Choroid plexus epithelial cell (primary cell): ENCODE measurements around the gene ADCYAP1R1.

ENCODE experiments used
- DNase-seq: peaks from one replicate; pipeline ENCODE4 v3.0.0-alpha.2; 2010; ENCODE audit warnings: low read depth
- H3K4me3 ChIP-seq: 2 replicates; pipeline ENCODE4 v1.5.1; 2011; ENCODE audit warnings: low read depth, mild to moderate bottlenecking, control low read depth, low read length, moderate library complexity
- CTCF ChIP-seq: conservative IDR thresholded peaks from 2 replicates; pipeline ENCODE4 v1.5.1; 2011; ENCODE audit warnings: low read depth, mild to moderate bottlenecking, control low read depth, inconsistent platforms, low read length, moderate library complexity

Gene ADCYAP1R1

GRCh38 chr7:31122649-31123058 is 70.5 kb downstream of the ADCYAP1R1 start:
- H3K4me3 ChIP-seq = no peak overlapping the region
- peak; percentile 92 for TF ChIP-seq CTCF
- peak; percentile 92 for DNase-seq

DNA sequence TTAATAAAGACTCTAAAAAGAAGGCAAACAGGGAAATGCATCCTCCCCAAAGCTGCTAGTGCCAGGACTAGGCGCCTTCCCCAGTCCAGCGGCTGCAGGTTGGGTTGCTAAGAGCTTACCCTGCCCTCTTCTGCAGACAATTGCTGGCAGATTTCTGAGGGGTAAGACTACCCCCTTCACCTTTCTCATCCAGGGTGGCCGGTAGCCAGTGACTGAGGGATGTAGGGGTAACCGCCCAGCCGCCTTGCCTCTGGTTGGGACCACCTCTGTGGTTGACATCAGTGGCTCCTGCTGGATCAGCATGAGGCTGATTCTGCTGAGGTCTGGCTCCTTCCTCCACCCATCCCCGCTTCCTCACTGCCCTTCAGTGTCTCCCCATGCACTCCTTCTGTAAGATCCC is 71.2 kb downstream of the ADCYAP1R1 start:
- H3K4me3 ChIP-seq = no peak overlapping the region
- TF ChIP-seq CTCF = no peak
- DNase-seq = no peak

DNA sequence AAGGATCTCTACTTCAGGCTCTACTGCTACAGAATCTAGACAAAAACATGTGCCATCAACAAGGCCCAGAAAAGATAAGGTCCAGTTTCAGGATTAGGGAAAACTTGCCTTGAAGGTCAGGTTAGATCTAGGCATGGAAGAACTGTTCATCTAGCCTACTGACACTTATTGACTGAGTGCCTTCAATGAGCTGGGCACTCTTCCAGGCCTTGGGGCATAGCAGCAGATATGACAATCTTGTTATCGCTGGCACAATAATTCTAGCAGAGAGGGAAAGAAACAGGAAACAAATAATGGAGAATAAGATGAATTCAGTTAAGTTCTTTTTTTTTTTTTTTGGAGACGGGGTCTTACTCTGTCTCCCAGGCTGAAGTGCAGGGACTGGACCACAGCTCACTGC is 71.6 kb downstream of the ADCYAP1R1 start:
- no peak overlapping the region for H3K4me3 ChIP-seq
- TF ChIP-seq CTCF = no peak
- DNase-seq = no peak

DNA sequence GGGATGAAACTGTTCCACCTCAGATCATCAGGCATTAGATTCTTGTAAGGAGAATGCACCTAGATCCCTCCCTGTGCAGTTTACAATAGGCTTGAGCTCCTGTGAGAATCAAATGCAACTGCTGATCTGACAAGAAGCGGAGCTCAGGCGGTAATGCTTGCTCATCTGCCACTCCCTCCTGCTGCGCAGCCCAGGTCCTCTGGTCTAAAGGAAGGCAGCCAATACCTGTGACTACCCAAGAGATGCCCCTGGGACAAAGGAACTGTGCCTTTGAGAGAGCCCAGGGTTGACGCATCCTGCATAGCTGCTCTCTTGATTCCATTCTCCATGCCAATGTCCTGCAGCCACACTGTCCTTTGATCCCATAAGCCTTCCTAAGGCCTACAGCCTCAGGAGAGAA is 73.1 kb downstream of the ADCYAP1R1 start:
- no peak overlapping the region for H3K4me3 ChIP-seq
- DNase-seq = no peak
- TF ChIP-seq CTCF = no peak

GRCh38 chr7:31126976-31127375 is 74.9 kb downstream of the ADCYAP1R1 start:
- DNase-seq = peak; percentile 50
- no peak overlapping the region for H3K4me3 ChIP-seq
- TF ChIP-seq CTCF = peak; percentile 54

- no peak overlapping the region for H3K4me3 ChIP-seq
- TF ChIP-seq CTCF = peak; percentile 18
- DNase-seq = no peak
Observed at GRCh38 chr7:31129067-31129466, 77.0 kb downstream of the ADCYAP1R1 start.

- H3K4me3 ChIP-seq = no peak overlapping the region
- TF ChIP-seq CTCF = no peak
- no peak for DNase-seq
Observed at GRCh38 chr7:31133497-31133896, 81.4 kb downstream of the ADCYAP1R1 start.
